Measurements from ENCODE around the gene ZNF746. TPM values are rescaled to one million over a fixed set of nuclear protein-coding genes. Genes with fewer than 3 reads are reported as not detected.

The ZNF746 gene
- total and polyA plus RNA-seq, 9 of the 15 experiments (the other 6 are each of a cell fraction or from before 2014, with no cell fraction given): 1.7 to 31.6 (median 13.3) TPM

DNA sequence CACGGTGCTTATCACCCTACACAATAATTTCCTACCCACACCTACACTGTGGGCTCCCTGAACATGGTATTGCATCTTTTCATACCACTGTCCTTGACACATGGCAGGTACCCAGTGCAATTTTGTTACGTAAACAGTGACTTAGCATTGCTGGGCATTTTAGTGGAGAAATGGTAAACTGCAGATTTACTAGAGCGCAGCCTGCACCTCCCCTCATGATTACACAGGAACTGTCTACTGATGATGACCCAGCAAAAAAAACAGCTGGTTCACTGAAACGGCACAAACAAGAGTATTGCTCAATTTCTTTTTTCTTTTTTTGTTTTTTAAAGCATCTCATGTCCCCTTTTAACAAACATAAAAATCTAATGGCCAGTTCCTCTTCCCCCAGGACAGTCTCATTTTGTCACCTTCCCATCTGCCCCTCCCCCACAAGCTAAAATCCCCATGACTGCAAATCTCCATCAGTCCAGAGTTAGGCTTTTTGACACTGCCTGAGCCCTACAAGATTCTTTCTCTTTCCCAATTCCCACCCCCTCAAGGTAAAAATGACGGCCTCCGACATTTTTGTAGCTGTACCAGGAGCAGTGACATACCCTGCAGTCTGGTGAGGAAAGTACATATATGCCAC, 2.8 kb downstream of the ZNF746 start:
- no TSS peak for BruUV-seq (replicated peaks)
- no peaks in the 10 kb centered on the region; a peak in 1 of 5 replicates for H3K27me3 ChIP-seq (ENCODE audit: control insufficient read depth in 2 of 2, insufficient read depth in 2 of 2, low read length in 2 of 2)
- H2AFZ ChIP-seq (ENCODE audit: low read depth, low read length): no peak overlapping the region
- in situ Hi-C loops (cut with MboI): no loop called here
- H3K4me3 ChIP-seq: no peak overlapping the region
- peak overlapping the region; percentile 36 to 40; a peak in 2 of 4 replicates for H3K9ac ChIP-seq (ENCODE audit: insufficient read depth in 1 of 2, low read depth in 2 of 2, low read length in 2 of 2)
- H3K4me1 ChIP-seq (replicated peaks in 1 of 2; ENCODE audit: control insufficient read depth in 2 of 2, insufficient read depth in 2 of 2, low read length in 2 of 2): peaks cover 31 to 34% of the 10 kb centered on the region in 2 experiments
- FAIRE-seq (peak; percentile 84), DNase-seq (ENCODE audit: extremely low read depth in 1 of 4, low spot score in 3 of 4) (peak in 2 of 4 experiments; percentile 59 to 75), ATAC-seq (peak; percentile 32)
- 32% methylated on average over 6 of the region's 6 CpGs for WGBS (ENCODE audit: insufficient coverage, low coverage, missing lambda C conversion rate)
- peak overlapping the region; percentile 94 for H3K4me2 ChIP-seq (ENCODE audit: insufficient read depth, low read length)
- peaks cover 33% of the 10 kb centered on the region for H3K79me2 ChIP-seq (ENCODE audit: control insufficient read depth, insufficient read depth, low read length)
- intact Hi-C loops (cut with micrococcal nuclease): loop anchor here (5.0 kb wide), 3 partner anchors 102 to 513 kb away; partner anchors contain the start of gene ZNF282
- H4K20me1 ChIP-seq (replicated peaks; ENCODE audit: control insufficient read depth, insufficient read depth, low read length): peaks cover 5% of the 10 kb centered on the region
- ChIA-PET POLR2A (interaction anchor here (0.6 to 2.6 kb wide), 10 partner anchors 9 to 1644 kb away, joined by 3 to 14 read pairs (median 4); no protein-coding TSS in a partner anchor), CTCF (ENCODE audit: low intra/inter-chr PET ratio) (no interaction called here)
- peaks cover 57% of the 10 kb centered on the region for H3K36me3 ChIP-seq (ENCODE audit: control insufficient read depth, insufficient read depth, low read length)
- H3K27ac ChIP-seq (ENCODE audit: extremely low read depth, low read depth, low read length): peak overlapping the region; percentile 70
- H3K9me1 ChIP-seq (ENCODE audit: control insufficient read depth, insufficient read depth, low read length): peaks cover 6% of the 10 kb centered on the region
- no peaks in the 10 kb centered on the region for H3K9me3 ChIP-seq (replicated peaks; ENCODE audit: control insufficient read depth, insufficient read depth, low read depth, low read length)
- TF ChIP-seq THRB (CRISPR knock-in tag; conservative IDR thresholded peaks at IDR 0.05) (0 out of 2 replicates have a peak, but pooled peaks have one; percentile 40), CEBPG (CRISPR knock-in tag; IDR thresholded peaks at IDR 0.05) (peak; percentile 81), CEBPG (tag; conservative IDR thresholded peaks at IDR 0.05 in 1 of 2, IDR thresholded peaks at IDR 0.05 in 1 of 2) (peak; percentile 91 to 99), ASH1L (IDR thresholded peaks at IDR 0.05; ENCODE audit: borderline replicate concordance, low read depth, partially characterized antibody) (no peak), ZNF232 (CRISPR knock-in tag; IDR thresholded peaks at IDR 0.05) (peak; percentile 98), ZNF354B (CRISPR knock-in tag; IDR thresholded peaks at IDR 0.05) (no peak), L3MBTL2 (IDR thresholded peaks at IDR 0.05) (no peak; the same call in 1 of the 2 replicates), NCOR1 (IDR thresholded peaks at IDR 0.05) (peak; percentile 43; the same call in 1 of the 2 replicates), ATF1 (CRISPR knock-in tag; IDR thresholded peaks at IDR 0.05) (no peak), ATF1 (tag; IDR thresholded peaks at IDR 0.05) (peak; percentile 71), NFE2L1 (tag; IDR thresholded peaks at IDR 0.05; ENCODE audit: borderline replicate concordance, low read depth) (peak; percentile 82), WHSC1 (IDR thresholded peaks at IDR 0.05; ENCODE audit: low read length) (peak; percentile 42), HEY1 (CRISPR knock-in tag; IDR thresholded peaks at IDR 0.05; ENCODE audit: borderline replicate concordance) (no peak), MTA1 (IDR thresholded peaks at IDR 0.05; ENCODE audit: borderline replicate concordance) (no peak)
- TF ChIP-seq, protein P1, sequence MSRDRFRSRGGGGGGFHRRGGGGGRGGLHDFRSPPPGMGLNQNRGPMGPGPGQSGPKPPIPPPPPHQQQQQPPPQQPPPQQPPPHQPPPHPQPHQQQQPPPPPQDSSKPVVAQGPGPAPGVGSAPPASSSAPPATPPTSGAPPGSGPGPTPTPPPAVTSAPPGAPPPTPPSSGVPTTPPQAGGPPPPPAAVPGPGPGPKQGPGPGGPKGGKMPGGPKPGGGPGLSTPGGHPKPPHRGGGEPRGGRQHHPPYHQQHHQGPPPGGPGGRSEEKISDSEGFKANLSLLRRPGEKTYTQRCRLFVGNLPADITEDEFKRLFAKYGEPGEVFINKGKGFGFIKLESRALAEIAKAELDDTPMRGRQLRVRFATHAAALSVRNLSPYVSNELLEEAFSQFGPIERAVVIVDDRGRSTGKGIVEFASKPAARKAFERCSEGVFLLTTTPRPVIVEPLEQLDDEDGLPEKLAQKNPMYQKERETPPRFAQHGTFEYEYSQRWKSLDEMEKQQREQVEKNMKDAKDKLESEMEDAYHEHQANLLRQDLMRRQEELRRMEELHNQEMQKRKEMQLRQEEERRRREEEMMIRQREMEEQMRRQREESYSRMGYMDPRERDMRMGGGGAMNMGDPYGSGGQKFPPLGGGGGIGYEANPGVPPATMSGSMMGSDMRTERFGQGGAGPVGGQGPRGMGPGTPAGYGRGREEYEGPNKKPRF (IDR thresholded peaks at IDR 0.05; ENCODE audit: low read depth, low read length): no peak
- TF ChIP-seq, protein P2, sequence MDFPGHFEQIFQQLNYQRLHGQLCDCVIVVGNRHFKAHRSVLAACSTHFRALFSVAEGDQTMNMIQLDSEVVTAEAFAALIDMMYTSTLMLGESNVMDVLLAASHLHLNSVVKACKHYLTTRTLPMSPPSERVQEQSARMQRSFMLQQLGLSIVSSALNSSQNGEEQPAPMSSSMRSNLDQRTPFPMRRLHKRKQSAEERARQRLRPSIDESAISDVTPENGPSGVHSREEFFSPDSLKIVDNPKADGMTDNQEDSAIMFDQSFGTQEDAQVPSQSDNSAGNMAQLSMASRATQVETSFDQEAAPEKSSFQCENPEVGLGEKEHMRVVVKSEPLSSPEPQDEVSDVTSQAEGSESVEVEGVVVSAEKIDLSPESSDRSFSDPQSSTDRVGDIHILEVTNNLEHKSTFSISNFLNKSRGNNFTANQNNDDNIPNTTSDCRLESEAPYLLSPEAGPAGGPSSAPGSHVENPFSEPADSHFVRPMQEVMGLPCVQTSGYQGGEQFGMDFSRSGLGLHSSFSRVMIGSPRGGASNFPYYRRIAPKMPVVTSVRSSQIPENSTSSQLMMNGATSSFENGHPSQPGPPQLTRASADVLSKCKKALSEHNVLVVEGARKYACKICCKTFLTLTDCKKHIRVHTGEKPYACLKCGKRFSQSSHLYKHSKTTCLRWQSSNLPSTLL (IDR thresholded peaks at IDR 0.05): no peak

Data from K562 (cell line).